ENCODE data around the gene MYCL.
"Not testable (repeated sequence)": the region's sequence is repeated elsewhere in the genome, so short reads cannot be mapped to it uniquely, and the experiment has no call there.

Gene MYCL

DNA sequence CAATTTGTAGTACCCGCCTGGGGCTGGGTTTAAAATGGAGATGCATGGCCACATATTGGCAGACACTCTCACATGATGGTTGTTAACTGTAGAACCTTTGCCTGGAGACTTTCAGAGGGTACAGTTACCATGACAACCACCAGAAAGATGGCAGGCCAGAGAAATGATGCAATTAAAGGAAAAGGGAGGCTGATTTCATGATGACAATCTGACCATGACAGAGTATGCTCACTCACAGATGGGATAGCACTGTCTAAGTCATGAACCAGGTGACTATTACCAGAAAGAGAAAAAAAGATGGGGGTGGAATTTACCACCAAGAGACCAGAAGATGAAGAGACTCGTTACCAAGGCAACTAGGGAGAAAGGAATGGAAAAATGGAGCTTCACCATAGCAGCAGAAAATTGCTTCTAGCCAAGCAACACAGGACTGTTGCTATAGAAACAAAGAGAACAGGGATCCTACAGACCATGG lies 14.9 kb downstream of the MYCL start:
- DNase-seq, result no peak

DNA sequence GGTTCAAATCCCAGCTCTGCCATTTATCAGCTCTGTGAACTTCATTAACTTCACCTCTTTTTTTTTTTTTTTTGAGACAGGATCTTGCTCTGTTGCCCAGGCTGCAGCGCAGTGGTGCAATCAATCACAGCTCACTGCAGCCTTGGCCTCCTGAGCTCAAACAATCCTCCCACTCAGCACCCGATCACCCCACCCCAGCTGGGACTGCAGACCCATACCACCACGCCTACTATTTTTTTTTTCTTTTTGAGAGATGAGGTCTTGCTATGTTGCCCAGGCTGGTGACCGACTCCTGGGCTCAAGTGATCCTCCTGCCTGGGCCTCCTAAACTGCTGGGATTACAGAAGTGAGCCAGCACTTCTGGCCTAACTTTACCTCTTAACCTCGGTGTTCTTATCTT lies 16.2 kb downstream of the MYCL start:
- DNase-seq, result no peak

DNA sequence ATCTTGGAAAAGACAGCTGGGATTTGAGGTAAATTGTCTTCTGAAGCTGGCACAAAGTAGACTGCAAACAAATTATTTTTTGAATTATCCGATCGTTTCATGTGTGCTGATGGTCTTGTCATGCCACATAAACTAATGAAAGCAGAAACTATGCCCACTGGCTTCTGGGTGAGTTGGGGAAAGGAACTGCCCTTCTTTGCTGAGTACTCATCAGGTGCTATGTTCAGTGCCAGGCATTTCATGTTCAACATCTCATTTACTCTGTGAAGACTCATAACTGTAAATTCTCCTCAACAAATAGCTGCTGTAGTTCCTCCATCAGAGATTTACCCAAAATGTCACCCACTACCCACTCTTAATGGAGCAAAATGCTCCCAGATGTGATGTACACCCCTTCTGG lies 19.6 kb downstream of the MYCL start:
- DNase-seq, result no peak

DNA sequence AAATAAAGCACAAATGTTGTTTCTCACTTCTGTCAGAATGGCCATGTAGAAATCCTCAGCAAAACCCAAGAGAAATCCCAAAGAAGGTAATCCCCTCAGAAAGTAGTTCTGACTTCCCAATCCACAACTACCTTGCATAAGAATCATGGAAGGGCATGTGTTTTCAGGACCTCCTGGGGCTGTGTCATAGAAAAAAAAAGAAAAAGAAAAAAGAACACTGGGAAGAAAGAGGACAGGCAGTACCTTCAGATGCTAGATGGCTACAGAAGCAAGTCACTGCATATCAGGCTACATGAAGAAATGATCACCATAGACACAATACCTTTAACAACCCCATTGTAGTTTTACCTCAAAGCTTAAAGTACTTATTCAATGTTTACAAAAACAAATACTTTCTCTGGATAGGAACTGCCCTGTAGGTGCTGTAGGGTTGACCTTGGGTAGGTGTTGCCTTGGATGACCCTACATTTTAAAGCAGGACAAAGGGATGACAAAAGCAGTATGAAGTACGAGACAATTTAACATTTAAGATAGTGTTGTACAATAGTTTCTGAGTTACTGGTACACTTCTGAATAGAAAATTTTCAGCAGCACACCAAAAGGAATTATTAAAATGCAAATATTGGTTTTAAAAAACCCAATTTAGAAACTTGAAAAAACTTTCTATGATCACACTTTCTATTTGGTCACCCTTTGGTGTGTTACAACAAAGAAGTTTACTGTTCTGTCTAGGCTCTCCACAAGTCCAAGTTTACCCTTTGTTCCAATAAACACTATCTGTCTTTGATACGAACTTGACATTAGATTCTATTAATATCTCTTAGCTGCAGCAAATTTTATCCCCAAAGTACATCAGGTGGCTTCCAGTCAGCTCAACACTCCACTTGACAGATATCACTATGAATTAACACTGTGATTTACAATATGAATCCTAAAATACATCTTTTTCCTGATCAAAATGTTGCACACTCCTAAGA lies 23.4 kb downstream of the MYCL start:
- DNase-seq, result no peak

DNA sequence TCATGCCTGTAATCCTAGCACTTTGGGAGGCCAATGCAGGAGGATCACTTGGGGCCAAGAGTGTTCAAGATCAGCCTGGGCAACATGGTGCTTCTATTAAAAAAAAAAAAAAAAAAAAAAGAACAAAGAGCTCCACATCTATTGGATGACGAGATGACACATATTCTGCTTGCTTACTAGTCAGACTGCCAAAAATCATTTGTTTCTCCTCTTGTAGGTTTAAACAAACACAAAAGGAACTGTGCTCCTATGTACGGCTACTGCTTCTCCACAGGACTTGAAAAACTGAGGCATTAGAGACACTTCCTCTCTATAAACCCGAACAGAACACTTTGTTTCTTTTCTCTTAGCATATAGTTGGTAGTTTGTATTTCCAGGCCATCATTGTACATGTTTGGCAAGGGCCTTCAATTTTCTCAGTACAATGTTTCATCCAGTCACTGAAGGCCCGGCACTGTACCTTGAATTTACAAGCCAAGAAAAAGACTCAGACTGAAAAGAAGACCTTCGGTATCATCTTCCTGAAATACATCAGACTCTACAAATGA lies 24.4 kb downstream of the MYCL start:
- DNase-seq, result no peak

DNA sequence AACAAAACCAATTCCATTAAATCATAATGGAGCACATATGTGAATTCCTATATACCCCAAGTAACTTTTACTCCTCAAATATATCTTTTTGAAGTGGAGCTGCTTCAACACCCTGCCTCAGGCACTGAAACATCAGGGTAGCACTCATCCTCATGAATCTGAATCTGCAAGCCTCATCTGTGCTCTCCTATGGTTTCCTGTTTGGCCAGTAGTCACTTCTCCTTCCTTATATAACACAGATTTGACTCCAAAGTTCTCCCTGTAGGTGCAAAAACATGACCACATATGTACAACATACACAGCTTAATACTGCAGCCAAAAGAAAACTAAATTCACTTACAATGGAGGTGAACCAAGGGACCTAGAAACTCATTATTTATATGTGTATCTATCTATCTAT lies 25.6 kb downstream of the MYCL start:
- DNase-seq, result no peak

DNA sequence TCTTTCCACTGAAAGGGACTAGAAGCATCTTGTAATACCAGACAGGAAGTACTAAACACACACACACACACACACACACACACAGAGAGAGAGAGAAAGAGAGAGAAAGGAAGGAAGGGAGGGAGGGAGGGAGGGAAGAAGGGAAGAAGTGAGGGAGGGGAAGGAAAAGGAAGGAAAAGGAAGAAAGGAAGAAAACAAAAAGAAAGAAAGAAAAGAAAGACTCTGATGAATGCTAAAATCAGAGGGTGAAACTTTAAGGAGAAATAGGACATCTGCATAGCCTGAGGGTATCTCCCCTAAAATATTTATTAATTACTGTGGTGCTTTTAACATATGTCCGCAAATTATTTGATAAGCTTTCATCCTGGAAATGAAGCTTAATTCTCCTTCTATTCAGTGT lies 29.0 kb downstream of the MYCL start:
- DNase-seq, result no peak

DNA sequence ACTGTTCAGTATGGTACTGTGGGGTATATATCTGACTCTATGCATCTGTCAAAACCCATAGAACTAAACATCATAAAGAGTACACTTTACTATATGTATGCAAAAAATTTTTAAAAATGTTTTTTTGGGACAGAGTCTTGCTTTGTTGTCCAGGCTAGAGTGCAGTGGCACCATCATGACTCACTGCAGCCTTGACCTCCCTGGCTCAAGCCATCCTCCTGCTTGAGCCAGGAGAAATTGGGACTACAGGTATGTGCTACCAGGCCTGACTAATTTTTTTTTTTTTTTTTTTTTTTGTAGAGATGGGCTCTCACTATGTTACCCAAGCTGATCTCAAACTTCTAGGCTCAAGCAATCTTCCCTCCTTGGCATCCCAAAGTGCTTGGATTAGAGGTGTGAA lies 29.9 kb downstream of the MYCL start:
- no peak for DNase-seq

DNA sequence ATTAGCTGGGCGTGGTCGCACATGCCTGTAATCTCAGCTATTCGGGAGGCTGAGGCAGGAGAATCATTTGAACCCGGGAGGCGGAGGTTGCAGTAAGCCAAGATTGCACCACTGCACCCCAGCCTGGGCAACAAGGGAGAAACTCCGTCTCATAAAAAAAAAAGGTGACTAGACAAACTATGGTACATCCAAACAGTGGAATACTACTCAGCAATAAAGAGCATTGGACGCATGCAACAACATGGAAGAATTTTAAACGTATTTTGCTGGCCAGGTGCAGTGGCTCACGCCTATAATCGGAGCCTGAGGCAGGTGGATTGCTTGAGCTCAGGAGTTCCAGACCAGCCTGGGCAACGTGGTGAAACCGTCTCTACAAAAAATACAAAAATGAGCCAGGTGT lies 30.7 kb downstream of the MYCL start:
- not testable (repeated sequence) for DNase-seq

DNA sequence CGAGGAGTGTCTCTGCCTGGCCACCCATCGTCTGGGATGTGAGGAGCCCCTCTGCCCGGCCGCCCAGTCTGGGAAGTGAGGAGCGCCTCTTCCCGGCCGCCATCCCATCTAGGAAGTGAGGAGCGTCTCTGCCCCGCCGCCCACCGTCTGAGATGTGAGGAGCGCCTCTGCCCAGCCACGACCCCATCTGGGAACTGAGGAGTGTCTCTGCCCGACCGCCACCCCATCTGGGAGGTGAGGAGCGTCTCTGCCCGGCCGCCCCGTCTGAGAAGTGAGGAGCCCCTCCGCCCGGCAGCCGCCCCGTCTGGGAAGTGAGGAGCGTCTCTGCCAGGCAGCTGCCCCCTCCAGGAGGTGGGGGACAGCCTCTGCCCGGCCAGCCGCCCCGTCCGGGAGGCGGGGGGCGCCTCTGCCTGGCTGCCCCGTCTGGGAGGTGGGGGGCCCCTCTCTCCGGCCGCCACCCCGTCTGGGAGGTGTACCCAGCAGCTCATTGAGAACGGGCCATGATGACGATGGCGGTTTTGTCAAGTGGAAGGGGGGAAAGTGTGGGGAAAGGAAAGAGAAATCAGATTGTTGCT lies 32.1 kb downstream of the MYCL start:
- DNase-seq, result not testable (repeated sequence)

DNA sequence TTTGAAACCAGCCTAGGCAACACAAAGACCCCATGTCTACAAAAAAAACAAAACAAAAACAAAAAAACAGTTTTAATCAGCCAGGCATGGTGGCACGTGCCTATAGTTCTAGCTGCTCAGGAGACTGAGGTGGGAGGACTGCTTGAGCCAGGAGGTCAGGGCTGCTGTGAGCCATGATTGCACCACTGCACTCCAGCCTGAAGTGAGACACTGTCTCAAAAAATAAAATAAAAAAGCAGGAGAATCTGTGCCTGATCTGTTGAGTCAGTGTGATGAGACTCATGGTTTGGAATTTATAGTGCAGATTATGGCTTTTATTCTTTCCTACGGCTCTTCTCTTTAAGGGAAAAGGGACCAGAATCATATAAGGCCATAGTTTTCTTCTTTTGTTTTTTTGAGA lies 35.0 kb downstream of the MYCL start:
- DNase-seq, result no peak

DNA sequence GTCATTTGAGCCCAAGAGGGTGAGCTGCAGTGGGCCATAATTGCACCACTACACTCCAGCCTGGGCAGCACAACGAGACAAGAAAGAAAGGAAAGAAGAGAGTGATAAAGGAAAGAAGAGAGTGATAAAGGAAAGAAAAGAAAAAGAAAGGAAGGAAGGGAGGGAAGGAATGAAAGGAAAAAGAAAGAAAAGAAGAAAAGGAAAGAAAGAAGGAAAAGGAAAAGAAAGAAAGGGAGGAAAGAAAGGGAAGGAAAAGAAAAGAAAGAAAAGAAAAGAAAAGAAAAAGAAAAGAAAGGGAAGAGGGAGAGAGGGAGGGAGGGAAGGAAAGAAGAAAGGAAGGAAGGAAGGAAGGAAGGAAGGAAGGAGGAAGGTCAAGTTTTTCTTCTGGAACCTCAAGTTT lies 36.0 kb downstream of the MYCL start:
- no peak for DNase-seq

DNA sequence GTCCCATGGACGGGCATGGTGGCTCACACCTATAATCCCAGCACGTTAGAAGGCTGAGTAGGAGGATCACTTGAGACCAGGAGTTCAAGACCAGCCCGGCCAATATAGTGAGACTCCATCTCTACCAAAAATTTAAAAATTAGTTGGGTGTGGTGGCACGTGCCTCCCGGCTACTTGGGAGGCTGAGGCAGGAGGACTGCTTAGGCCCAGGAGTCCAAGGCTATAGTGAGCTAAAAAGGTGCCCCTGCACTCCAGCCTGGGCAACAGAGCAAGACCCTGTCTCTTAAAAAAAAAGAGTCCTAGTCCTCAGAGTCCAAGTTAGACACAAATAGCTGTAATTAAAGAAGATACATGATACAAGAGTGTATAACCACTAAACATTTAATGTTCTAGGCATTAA lies 38.5 kb downstream of the MYCL start:
- DNase-seq, result no peak

DNA sequence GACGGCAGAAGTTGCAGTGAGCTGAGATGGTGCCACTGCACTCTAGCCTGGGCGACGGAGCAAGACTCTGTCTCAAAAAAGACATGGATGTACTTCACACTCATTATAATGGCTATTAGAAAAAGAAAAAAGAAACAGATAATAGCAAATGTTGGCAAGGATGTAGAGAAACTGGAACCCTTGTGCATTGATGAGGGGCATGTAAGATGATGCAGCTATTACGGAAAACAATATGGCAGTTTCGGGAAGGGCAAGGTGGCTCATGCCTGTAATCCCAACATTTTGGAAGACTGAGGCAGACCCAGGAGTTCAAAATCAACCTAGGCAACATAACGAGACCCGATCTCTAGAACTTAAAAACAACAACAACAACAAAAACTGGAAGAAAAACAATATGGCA lies 40.7 kb downstream of the MYCL start:
- no peak for DNase-seq

DNA sequence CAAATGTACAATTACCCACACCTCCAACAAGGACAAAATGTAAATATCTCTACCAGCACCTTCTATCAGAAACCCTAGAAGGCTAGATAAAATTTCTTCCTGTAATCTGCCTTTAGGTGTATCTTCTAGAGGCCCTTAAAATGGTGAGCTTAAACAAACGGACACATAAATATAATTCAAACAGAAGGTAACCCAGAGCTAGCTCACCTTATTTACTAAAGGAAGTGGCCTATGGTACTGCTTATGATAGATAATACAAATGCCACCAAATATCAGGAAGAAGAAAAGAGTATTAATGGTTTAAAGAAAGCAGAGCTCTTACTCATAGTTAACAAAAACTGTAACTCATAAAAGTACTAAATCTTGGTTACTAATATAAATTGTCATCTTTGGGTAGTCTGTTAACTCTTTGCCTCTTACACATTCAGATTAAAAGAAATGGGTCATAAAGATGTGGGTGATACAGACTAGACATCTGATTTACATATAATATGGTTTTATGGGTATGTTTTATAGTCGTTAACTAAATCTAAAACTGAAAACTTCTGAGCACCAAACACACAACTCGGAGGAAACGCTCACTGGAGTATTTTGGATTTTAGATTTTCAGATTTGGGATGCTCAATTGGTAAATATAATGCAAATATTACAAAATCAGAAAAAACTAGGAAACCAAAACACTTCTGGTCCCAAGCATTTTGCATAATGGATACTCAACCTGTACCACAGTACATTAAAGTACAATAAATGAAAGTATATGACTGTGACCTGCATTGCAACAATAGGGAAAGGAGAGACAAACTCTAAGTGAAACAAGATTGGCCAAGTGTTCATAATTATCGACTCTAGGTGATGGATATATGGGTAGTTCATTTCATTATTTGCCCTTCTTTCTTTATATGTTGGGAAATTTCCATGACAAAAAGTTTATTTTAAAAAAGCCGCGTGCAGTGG lies 41.6 kb downstream of the MYCL start:
- DNase-seq, result no peak

DNA sequence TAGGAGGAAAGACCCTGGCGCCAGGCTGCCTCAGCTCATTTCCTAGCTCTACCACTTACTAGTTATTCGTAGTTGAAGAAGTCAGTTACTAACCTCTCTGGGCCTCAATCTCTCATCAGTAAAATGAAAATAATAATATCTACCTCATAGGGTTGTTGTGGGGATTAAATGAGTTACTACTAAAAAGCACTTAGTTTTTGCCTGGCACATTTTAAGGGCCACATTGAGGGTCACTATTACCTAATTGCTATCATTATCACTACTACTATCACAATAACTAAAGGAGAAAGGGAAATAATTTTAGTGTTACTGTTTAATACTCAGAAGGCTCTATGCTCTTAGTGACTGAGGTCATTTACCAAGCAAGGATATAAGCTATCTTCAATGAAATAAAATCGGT lies 43.4 kb downstream of the MYCL start:
- no peak for DNase-seq

DNA sequence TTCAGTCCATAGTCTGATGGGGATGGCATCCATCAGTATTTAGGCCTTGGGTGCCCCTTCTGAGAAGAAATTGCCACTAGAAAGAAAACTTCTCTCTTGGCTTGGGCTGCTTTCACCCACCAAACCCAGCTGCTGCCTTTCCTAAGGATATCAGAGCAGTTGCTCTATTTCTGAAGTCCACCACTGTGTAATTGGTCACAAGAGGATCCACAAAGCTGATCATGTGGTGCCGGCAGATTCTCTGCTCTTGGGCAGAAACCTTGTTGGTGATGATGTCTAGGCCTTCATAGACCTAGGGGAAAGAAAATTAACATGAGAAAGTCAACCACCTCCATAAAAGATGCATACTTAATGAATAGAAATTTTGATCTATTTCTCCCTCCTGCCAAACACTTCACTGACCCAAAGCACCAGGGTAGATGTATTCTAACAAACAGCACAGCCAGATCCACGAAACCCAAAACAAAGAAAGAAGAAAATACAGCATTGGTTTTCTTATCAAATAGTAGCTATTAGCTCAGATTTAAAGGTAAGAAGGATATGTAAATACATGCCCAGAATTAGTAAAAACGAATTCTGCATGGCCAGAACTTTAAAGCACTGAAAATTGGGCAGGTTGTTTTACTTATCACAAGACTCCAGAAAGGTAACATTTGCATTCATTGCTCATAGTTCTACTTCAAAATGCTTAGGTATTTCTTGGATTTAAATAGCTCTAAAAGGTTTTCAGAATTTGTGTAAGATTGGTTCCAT lies 44.4 kb downstream of the MYCL start:
- DNase-seq, result no peak

DNA sequence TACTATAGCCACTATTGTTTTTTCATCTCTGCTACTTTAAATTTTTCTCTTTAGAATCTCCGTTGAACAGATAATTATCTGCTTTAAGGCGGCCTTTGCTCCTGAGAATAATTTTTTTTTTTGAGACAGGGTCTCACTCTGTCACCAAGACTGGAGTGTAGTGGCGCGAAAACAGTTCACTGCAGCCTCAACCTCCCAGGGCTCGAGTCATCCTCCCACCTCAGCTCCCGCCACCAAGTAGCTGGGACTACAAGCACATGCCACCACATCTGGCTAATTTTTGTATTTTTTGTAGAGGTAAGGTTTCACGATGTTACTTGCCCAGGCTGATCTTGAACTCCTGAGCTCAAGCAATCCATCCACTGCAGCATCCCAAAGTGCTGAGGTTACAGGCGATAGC lies 47.0 kb downstream of the MYCL start:
- DNase-seq, result no peak

DNA sequence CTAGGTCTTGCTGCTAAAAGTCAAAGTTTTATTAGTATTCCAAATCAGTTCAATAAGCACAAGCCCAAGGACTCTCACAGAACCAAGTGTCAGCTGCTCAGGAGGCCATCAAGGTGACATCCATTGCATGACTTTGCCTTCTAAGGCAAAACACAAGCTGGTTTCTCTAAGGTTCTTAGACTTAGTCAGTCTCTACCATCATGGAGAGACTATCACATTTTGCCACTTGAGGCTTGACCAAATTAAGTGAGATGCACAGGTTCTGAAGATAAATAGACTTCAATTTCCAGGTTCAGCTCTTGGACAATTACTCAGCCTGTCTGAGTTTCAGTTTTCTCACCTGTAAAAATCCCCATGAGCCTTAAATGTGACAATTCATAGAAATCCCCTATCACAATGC lies 47.4 kb downstream of the MYCL start:
- DNase-seq, result no peak

DNA sequence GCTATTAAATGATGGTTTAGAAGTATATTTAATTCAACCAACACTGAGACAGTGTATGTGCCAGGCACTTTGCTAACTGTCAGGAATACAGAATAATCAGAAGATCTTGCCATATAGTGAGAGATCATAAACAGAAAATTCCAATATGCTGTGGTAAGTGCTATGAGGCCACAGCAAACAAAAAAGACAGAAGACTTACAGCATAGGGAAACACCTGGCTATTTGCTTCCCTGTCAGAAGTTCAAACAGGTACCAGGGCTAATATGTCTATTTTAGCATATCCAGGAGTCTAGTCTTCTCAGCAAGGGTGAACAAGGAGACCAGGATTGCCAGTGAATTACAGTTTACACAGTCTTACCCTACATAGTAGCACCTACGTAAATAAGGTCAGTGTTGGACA lies 48.8 kb downstream of the MYCL start:
- DNase-seq, result no peak

DNA sequence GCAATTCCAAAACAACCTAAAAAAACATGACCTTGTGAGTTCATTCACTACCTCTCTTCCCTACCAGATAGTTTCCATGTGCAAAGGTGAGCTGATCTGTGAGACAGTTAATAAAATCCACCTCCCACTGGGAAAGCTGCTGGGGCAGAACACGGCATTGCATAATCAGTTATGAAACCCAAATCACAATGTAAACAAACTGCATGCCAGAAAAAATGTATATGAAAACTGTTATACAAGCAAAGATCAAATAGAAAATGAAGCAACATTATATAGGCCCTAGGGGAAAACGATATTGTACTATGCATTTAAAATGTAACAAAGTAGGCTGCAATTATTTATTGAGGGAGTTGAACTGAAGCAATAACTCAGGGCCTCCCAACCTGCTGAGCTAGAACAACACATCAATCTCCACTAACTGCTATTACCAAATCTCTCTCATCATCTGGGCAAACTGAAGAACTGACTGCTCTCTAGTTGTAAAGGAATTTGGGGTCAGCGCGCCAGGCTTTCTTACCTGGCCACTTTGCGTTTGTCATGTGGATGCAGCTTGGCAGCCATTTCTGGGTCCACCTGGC lies 49.4 kb downstream of the MYCL start:
- DNase-seq, result no peak

Measured in hematopoietic multipotent progenitor cell treated with erythropoietin and hydrocortisone succinate and interleukin-3 and kit ligand, for 8 days (in vitro differentiated cells).